GM18498 (cell line): ENCODE measurements around the gene ASH1L.
"Not testable (repeated sequence)": the region's sequence is repeated elsewhere in the genome, so short reads cannot be mapped to it uniquely, and the experiment has no call there.

Source experiments
- ATAC-seq: cut with Tn5 transposase; IDR thresholded peaks from one replicate; pipeline ENCODE4 v1.9.1; 2021; ENCODE audit warnings: mild to moderate bottlenecking, moderate library complexity; ENCODE audit not compliant: unreplicated experiment

ASH1L gene

DNA sequence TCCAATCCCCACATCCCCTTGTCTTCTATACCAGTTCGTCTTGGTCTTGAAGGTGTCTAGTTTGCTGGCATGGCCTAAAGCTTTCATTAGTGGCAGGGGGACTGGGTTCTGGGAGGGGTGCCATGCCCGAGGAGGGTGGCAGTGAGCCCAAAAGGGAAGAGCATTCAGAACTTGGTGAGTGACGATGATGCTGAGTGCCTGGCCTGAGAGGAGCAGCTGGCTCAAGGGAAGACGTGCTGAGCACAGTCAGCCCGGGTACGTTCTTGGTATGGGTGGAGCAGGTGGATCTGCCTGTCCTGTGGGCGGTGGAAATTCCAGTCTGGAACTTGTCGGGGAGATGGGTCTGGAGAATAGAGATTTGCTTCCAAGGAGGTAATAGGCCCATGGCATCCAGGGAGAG lies 249.3 kb downstream of the ASH1L start:
- ATAC-seq = no peak

GRCh38 chr1:155309423-155310021 lies 253.1 kb downstream of the ASH1L start:
- ATAC-seq = no peak

DNA sequence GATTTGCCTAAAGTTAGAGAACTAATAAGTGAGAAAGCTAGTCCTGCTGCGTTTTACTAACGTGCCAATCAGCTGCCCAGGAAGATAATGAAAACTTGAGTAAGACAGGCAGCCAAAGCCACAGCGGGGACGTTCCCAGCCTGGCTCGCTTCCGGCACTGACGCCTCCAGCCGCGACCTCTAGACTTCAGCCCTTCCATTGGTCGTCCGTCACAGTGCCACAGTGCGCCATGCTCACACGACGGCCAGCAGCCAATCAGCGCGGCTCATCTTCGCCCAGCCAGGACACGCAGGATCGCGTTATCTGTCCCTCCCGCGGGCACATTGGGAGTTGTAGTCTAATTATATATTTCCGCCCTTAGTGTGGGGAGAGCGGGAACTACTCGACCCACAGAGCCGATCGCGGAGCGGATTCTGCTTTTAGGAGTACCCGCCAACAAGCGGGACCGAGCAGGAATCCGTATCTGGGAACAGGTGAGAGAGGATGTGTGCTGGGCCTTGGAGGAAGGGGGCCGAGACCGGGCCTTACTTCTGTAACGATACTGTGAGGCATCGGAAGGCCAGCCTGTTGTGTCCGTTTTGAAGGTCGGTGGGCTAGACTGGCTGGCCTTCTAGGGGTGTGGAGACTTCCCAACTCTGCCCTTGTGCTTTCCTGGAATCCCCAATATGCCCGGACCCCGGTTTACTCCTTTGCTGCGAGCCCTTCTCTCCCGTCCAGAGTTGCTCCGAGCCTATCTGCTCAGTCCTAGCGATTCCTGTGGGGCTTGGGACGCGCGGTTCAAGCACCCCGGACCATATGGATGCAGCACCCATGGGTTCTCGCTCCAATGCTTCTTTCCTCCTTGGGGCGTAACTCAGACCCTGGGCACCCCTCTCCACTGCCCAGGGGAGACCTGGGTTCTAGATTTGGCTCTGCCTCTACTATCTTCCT lies 253.8 kb downstream of the ASH1L start, which contains the start of gene FDPS:
FDPS (plus strand) TSS at position 374 of the 930 bp plus-strand sequence. CDS start 924 bp downstream, outside the sequence.
- peak; percentile 95 for ATAC-seq

- no peak for ATAC-seq
Measured at GRCh38 chr1:155307247-155307740, 255.3 kb downstream of the ASH1L start.

- no peak for ATAC-seq
Measured at GRCh38 chr1:155305881-155306391, 256.7 kb downstream of the ASH1L start.

DNA sequence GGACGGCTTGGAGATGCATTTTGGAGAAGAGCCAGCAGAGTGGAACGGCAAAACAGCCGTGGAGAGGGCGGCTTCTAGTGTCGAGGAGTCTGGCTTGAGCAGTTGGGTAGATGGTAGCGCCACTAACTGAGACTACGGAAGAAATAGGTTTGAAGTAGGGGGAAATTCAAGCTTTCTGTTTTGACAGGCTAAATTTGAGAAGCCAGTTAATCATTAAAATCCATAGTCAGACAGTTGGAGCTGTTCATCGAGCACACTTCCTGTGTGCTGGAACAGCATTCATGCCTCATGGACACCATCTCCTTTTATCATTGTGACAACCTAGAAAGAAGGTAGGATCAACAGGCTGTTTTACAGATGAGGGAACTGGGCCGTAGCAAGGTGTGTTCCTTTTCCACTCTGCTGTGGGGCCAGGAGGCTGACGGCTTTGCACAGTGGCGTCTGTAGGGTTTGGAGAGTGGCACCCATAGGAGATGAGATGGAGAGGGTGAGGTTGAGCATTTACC lies 258.0 kb downstream of the ASH1L start:
- ATAC-seq = no peak

- ATAC-seq = no peak
Measured at GRCh38 chr1:155301342-155301841, 261.2 kb downstream of the ASH1L start, which contains the start of gene PKLR. TSS of gene PKLR (minus strand) at chr1:155301438. CDS start at chr1:155301395, 43 bp downstream.

GRCh38 chr1:155300553-155301329 lies 261.9 kb downstream of the ASH1L start:
- ATAC-seq = no peak

- ATAC-seq = no peak
Measured at GRCh38 chr1:155300024-155300423, 262.6 kb downstream of the ASH1L start.

DNA sequence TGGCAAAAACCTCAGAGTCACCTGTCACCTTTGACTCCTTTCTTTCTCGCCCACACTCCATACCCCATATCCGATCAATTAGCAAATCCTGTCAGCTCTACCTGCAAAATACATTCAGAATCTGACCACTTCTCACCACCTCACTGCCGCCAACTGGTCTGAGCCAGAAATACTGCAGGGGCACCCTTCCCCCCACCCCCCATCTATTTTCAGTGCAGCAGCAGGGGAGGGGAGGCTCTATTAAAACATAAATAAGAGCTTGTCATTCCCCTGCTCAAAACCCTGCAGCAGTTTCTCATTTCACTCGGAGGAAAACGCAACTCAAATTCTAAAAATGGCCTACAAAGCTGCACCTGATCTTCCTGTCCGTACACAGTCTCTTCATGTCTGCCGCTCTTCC lies 265.2 kb downstream of the ASH1L start:
- ATAC-seq = no peak

- no peak for ATAC-seq
Measured at GRCh38 chr1:155296661-155297060, 265.9 kb downstream of the ASH1L start.

DNA sequence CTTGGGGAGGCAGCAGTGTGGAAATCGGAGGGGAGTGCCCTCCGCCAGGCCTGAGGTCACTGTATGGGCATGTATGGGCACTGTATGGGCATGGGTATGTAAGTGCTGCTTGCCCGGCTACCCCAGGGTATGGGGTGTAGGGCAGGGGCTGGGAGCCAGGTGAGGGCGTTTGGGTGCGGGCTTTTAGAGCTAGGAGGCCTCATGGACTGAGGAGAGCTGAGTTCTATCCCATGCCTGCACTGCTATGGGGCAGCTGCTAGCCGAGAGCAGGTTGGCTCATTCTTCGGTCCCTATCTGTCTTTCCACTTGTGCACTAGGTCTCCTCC lies 266.7 kb downstream of the ASH1L start:
- ATAC-seq = no peak

DNA sequence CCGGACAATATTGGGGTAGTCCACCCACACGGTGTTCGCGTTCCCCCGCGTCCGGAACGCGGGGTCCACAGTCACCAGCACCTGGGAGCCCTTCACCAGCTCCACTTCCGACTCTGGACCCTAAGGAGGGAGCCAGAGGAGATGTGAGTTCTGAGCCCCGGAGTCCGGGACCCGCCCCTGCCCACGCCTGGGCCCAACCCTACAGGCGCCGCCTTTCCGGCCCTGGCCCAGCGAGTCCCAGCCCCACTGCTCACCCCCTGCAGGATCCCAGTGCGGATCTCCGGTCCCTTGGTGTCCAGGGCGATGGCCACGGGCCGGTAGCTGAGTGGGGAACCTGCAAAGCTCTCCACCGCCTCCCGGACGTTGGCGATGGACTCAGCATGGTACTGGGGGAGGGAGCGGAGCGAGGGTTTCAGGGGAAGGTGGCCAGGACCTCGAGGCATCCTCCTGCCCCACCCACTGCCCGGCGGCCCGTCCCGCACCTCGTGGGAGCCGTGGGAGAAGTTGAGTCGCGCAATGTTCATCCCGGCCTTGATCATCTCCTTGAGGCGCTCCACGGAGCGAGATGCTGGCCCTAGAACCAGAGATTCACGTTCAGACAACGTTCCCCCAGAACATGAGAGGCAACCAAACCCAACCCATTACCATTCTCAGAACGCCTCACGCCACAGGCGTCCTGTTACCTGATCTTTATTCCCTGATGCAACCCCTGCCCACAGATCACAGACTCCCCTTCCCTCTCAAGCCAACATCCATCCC lies 267.2 kb downstream of the ASH1L start:
- ATAC-seq = no peak

GRCh38 chr1:155294520-155295182 lies 268.0 kb downstream of the ASH1L start:
- no peak for ATAC-seq

DNA sequence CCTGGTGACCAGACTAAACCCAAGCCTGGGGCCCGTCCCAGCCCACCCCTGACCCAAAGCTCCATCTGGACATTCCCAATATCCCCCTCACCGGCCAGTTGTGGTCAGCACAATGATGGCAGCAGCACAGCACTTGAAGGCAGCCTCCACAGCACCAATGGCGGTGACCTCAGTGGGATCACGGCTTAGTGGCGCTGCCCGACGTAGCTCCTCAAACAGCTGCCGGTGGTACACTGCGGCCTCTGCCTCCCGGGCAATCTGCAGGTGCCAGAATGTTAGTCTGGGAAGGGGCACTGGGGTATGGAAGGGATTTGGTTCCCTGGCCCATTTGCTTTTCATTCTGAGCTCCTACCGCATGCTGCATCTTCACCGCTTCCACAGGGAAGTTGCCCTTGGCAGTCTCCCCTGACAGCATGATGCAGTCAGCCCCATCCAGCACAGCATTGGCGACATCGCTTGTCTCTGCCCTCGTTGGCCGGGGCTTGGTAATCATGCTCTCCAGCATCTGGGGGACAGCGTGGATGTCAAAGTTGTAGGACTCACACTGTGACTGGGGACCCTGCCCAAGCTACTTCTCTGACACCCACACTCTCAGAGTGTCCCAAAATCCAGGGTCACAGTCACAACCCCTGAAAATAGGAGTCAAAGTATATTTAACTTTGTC lies 269.4 kb downstream of the ASH1L start:
- no peak for ATAC-seq

GRCh38 chr1:155291006-155291405 lies 271.6 kb downstream of the ASH1L start:
- ATAC-seq = not testable (repeated sequence)

GRCh38 chr1:155287987-155288543 lies 274.5 kb downstream of the ASH1L start:
- no peak for ATAC-seq

- no peak for ATAC-seq
Measured at GRCh38 chr1:155286544-155286943, 276.1 kb downstream of the ASH1L start.
